ENCODE results near the gene UROD. TPM values are rescaled to one million over a fixed set of nuclear protein-coding genes. Genes with fewer than 3 reads are reported as not detected.
"Not testable (repeated sequence)": the region's sequence is repeated elsewhere in the genome, so short reads cannot be mapped to it uniquely, and the experiment has no call there.

Gene UROD
- total and polyA plus RNA-seq, 4 donors: 78.5 to 717 (median 102) TPM

- no peak for TF ChIP-seq CTCF (IDR thresholded peaks at IDR 0.05; ENCODE audit: low read depth, low read length, missing input control)
These were observed 35.8 kb upstream of the UROD start (continued) for GRCh38 chr1:44976252-44976651.

- H3K36me3 ChIP-seq (ENCODE audit: control insufficient read depth in 4 of 4, insufficient read depth in 3 of 4, low read depth in 1 of 4, low read length in 3 of 4): peaks cover 19 to 42% (median 34%) of the 10 kb centered on the region in 4 donors
- H3K9me3 ChIP-seq (ENCODE audit: control insufficient read depth in 4 of 4, low read length in 3 of 4); H3K27ac ChIP-seq (ENCODE audit: low read depth in 1 of 2, low read length in 2 of 2); H3K27me3 ChIP-seq (ENCODE audit: control insufficient read depth in 4 of 4, insufficient read depth in 4 of 4, low read length in 3 of 4); DNase-seq (ENCODE audit: low spot score); H3K4me3 ChIP-seq (ENCODE audit: low read depth in 1 of 3, low read length in 3 of 3); H3K4me1 ChIP-seq (ENCODE audit: control insufficient read depth in 4 of 4, insufficient read depth in 4 of 4, low read length in 3 of 4); H3K9ac ChIP-seq (ENCODE audit: low read depth in 1 of 2, low read length in 2 of 2): not testable (repeated sequence)
- WGBS: 96% methylated on average over 4 of the region's 4 CpGs
These were observed 34.7 kb upstream of the UROD start for GRCh38 chr1:44977372-44977771.

DNA sequence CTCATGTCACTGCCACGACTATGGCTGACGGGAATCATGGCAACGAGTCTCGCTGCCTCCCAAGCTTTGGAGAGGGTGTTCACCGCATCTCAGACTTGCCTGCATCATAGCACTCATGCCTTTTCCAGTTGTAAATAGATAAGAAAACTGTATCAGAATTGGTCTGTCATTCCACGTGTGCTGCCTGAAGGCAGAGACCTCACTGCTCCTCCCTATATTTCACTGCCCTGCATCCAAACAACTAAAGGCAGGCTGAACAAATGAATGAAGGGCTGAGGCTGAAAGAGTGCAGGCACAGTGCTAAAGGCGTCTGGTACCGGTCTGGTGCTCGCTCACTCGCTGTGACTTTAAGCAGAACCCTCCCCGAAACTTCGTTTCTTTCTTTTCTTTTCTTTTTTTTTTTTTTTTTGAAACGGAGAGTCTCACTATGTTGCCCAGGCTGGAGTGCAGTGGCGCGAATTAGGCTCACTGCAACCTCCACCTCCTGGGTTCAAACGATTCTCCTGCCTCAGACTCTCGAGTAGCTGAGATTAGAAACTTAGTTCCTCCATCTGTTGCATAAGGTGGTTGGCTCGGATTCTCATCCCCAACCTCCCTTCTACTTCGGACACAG lies 26.2 kb upstream of the UROD start:
- Histone ChIP-seq H3K4me3 (ENCODE audit: low read depth in 1 of 3, low read length in 3 of 3) (peak overlapping the region; percentile 65 to 96 (median 89)), H3K9ac (ENCODE audit: low read depth in 1 of 2, low read length in 2 of 2) (peak overlapping the region; percentile 76 to 80), H3K27ac (ENCODE audit: low read depth in 1 of 2, low read length in 2 of 2) (peak overlapping the region; percentile 78 to 83), H3K27me3 (ENCODE audit: control insufficient read depth in 4 of 4, insufficient read depth in 4 of 4, low read length in 3 of 4) (no peaks in the 10 kb centered on the region), H3K4me1 (ENCODE audit: control insufficient read depth in 4 of 4, insufficient read depth in 4 of 4, low read length in 3 of 4) (peaks cover 0 to 14% (median 10%) of the 10 kb centered on the region in 4 donors), H3K36me3 (ENCODE audit: control insufficient read depth in 4 of 4, insufficient read depth in 3 of 4, low read depth in 1 of 4, low read length in 3 of 4) (peaks cover 0 to 5% (median 1%) of the 10 kb centered on the region in 4 donors), H3K9me3 (ENCODE audit: control insufficient read depth in 4 of 4, low read length in 3 of 4) (no peaks in the 10 kb centered on the region)
- DNase-seq (ENCODE audit: low spot score): no peak
- WGBS: 6% methylated on average over 19 of the region's 19 CpGs
- no peak for TF ChIP-seq ATF3 (IDR thresholded peaks at IDR 0.05)
- no peak for TF ChIP-seq ZBTB33 (IDR thresholded peaks at IDR 0.05)
- no peak for TF ChIP-seq JUND (IDR thresholded peaks at IDR 0.05)
- no peak for TF ChIP-seq FOXA1 (IDR thresholded peaks at IDR 0.05)
- no peak for TF ChIP-seq TAF1 (conservative IDR thresholded peaks at IDR 0.05)
- TF ChIP-seq EGR1 (IDR thresholded peaks at IDR 0.05; ENCODE audit: low read depth in 2 of 2): no peak
- no peak for TF ChIP-seq MAX (IDR thresholded peaks at IDR 0.05)
- TF ChIP-seq RXRA (IDR thresholded peaks at IDR 0.05): no peak
- no peak for TF ChIP-seq HNF4A (conservative IDR thresholded peaks at IDR 0.05)
- TF ChIP-seq CTCF (IDR thresholded peaks at IDR 0.05; ENCODE audit: low read depth, low read length, missing input control): no peak
- no peak for TF ChIP-seq SP1 (IDR thresholded peaks at IDR 0.05)

Measured in liver (tissue), 9 donors.